Ovary (tissue), 3 donors: ENCODE measurements around the gene SLC10A4.

Experiments used
- EP300 ChIP-seq: sonication (generic); formaldehyde crosslinking; IDR thresholded peaks from one replicate; pipeline ENCODE4 v1.6.1; 2017; ENCODE audit warnings: antibody characterized with exemption
- TF ChIP-seq, protein P1 (sequence below), 3 donors: fragments of 450-650 bp in 2 of 3; fragments of 200-600 bp in 1 of 3; IDR thresholded peaks; one replicate each; pipeline versions ENCODE4 v1.5.1 to v1.8.0; 2016 to 2022; ENCODE audit warnings: antibody characterized with exemption in 3 of 3, mild to moderate bottlenecking in 1 of 3
- donor health status: DM: no; HTN: no; CAD: no.

DNA sequence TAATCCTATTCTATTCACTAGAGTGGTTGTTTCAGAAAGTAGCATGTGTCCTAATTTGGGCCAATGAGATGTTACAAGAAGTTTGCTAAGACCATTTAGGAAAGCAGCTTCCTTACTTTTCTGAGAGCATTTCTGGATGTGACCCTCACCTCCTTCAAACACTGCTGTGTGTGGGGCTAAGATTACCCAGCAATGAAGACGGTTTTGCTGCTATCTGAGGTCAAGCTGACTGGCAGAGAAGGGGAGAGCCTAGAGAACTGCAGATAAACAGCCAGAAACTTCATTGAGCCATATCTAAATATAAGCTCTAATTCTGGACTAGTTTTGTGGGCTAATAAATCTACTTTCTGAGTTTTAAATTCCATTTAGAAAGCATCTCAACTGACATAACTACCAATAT, 43.3 kb downstream of the SLC10A4 start:
- TF ChIP-seq, protein P1, sequence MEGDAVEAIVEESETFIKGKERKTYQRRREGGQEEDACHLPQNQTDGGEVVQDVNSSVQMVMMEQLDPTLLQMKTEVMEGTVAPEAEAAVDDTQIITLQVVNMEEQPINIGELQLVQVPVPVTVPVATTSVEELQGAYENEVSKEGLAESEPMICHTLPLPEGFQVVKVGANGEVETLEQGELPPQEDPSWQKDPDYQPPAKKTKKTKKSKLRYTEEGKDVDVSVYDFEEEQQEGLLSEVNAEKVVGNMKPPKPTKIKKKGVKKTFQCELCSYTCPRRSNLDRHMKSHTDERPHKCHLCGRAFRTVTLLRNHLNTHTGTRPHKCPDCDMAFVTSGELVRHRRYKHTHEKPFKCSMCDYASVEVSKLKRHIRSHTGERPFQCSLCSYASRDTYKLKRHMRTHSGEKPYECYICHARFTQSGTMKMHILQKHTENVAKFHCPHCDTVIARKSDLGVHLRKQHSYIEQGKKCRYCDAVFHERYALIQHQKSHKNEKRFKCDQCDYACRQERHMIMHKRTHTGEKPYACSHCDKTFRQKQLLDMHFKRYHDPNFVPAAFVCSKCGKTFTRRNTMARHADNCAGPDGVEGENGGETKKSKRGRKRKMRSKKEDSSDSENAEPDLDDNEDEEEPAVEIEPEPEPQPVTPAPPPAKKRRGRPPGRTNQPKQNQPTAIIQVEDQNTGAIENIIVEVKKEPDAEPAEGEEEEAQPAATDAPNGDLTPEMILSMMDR (IDR thresholded peaks at IDR 0.05): no peak
- no peak for TF ChIP-seq EP300
